ENCODE measurements around the gene ACKR1. TPM values are rescaled to one million over a fixed set of nuclear protein-coding genes. Genes with fewer than 3 reads are reported as not detected.

Gene ACKR1
- total and polyA plus RNA-seq, 2 of the 13 experiments (the other 11 are each of a cell fraction or from before 2014, with no cell fraction given), result not detected

- no peaks in the 10 kb centered on the region for H3K36me3 ChIP-seq (replicated peaks in 1 of 2; ENCODE audit: control insufficient read depth in 1 of 2, insufficient read depth in 2 of 2, low read length in 2 of 2)
- no peaks in the 10 kb centered on the region for H4K20me1 ChIP-seq (ENCODE audit: insufficient read depth, low read length)
- no peak overlapping the region for H3K9ac ChIP-seq (ENCODE audit: insufficient read depth, low read depth, low read length)
- BruUV-seq (replicated peaks), result no TSS peak
- no peak overlapping the region for H3K4me2 ChIP-seq (ENCODE audit: low read depth, low read length)
- 47% methylated on average over 13 of the region's 18 CpGs for WGBS (ENCODE audit: low lambda C conversion rate)
- no peaks in the 10 kb centered on the region for H3K4me1 ChIP-seq (ENCODE audit: insufficient read depth, low read length)
- no peaks in the 10 kb centered on the region for H3K79me2 ChIP-seq (ENCODE audit: insufficient read depth, low read length)
- no peak overlapping the region for H2AFZ ChIP-seq (ENCODE audit: low read length)
- no peak overlapping the region for H3K27ac ChIP-seq (ENCODE audit: extremely low read length, insufficient read depth, low read length)
- no peak overlapping the region for H3K4me3 ChIP-seq (replicated peaks in 1 of 3; ENCODE audit: insufficient read depth in 1 of 3, low read depth in 2 of 3, low read length in 3 of 3)
- intact Hi-C loops (cut with micrococcal nuclease; ENCODE audit: unreplicated experiment) (no loop called here), in situ Hi-C loops (cut with HindIII; ENCODE audit: extremely low pct_ligation_motif_present, low pct_unique_long_range_greater_than_20kb) (no loop called here)
- ChIA-PET CTCF (ENCODE audit: low intra/inter-chr PET ratio, low total read pairs) (no interaction called here), POLR2A (no interaction called here)
- FAIRE-seq (no peak), DNase-seq (ENCODE audit: low spot score) (no peak), ATAC-seq (no peak)
- H3K9me3 ChIP-seq (ENCODE audit: low read length), result no peaks in the 10 kb centered on the region
- TF ChIP-seq SMAD1 (CRISPR knock-in tag; IDR thresholded peaks at IDR 0.05; ENCODE audit: borderline replicate concordance, low read depth), result no peak
- no peaks in the 10 kb centered on the region; a peak in 1 of 5 replicates for H3K27me3 ChIP-seq (ENCODE audit: control insufficient read depth in 1 of 2, insufficient read depth in 2 of 2, low read length in 2 of 2)
Measured at GRCh38 chr1:159200769-159201168, 3.9 kb upstream of the ACKR1 start.

- CTCF ChIA-PET (ENCODE audit: low intra/inter-chr PET ratio, low total read pairs), result no interaction called here
- BruUV-seq (replicated peaks), result no TSS peak
- H3K4me1 ChIP-seq (ENCODE audit: insufficient read depth, low read length), result no peaks in the 10 kb centered on the region
- DNase-seq (ENCODE audit: low spot score) (no peak), FAIRE-seq (no peak), ATAC-seq (no peak)
- no peaks in the 10 kb centered on the region for H3K79me2 ChIP-seq (ENCODE audit: insufficient read depth, low read length)
- no peak overlapping the region for H2AFZ ChIP-seq (ENCODE audit: low read length)
- H3K27me3 ChIP-seq (ENCODE audit: control insufficient read depth in 1 of 2, insufficient read depth in 2 of 2, low read length in 2 of 2), result no peaks in the 10 kb centered on the region; a peak in 1 of 5 replicates
- POLR2A ChIA-PET, result no interaction called here
- TF ChIP-seq TBX2 (CRISPR knock-in tag; IDR thresholded peaks at IDR 0.05; ENCODE audit: borderline replicate concordance) (no peak), ARHGAP35 (CRISPR knock-in tag; IDR thresholded peaks at IDR 0.05; ENCODE audit: borderline replicate concordance) (no peak), ZC3H13 (CRISPR knock-in tag; IDR thresholded peaks at IDR 0.05) (no peak), ZNF484 (CRISPR knock-in tag; IDR thresholded peaks at IDR 0.05; ENCODE audit: borderline replicate concordance, low read depth) (no peak), ZNF572 (CRISPR knock-in tag; IDR thresholded peaks at IDR 0.05) (no peak), POLR2G (IDR thresholded peaks at IDR 0.05; ENCODE audit: low read depth, low read length) (no peak), ZNF800 (CRISPR knock-in tag; IDR thresholded peaks at IDR 0.05) (no peak), RFX1 (IDR thresholded peaks at IDR 0.05) (no peak), ZBTB39 (CRISPR knock-in tag; IDR thresholded peaks at IDR 0.05) (no peak), ERF (CRISPR knock-in tag; IDR thresholded peaks at IDR 0.05) (no peak)
- intact Hi-C loops (cut with micrococcal nuclease; ENCODE audit: unreplicated experiment), result no loop called here
- H3K27ac ChIP-seq (ENCODE audit: extremely low read length, insufficient read depth, low read length), result no peak overlapping the region
- 5% methylated on average over 5 of the region's 5 CpGs for WGBS (ENCODE audit: low lambda C conversion rate)
- in situ Hi-C loops (cut with HindIII; ENCODE audit: extremely low pct_ligation_motif_present, low pct_unique_long_range_greater_than_20kb), result no loop called here
- H3K36me3 ChIP-seq (replicated peaks in 1 of 2; ENCODE audit: control insufficient read depth in 1 of 2, insufficient read depth in 2 of 2, low read length in 2 of 2), result no peaks in the 10 kb centered on the region
- H4K20me1 ChIP-seq (ENCODE audit: insufficient read depth, low read length), result no peaks in the 10 kb centered on the region
- H3K9me3 ChIP-seq (ENCODE audit: low read length), result no peaks in the 10 kb centered on the region
- no peak overlapping the region for H3K4me2 ChIP-seq (ENCODE audit: low read depth, low read length)
- H3K9ac ChIP-seq (ENCODE audit: insufficient read depth, low read depth, low read length), result no peak overlapping the region
- no peak overlapping the region for H3K4me3 ChIP-seq (replicated peaks in 1 of 3; ENCODE audit: insufficient read depth in 1 of 3, low read depth in 2 of 3, low read length in 3 of 3)
Measured at GRCh38 chr1:159201642-159202041, 3.0 kb upstream of the ACKR1 start.

Data from HepG2 (cell line).